PC-3 (cell line): ENCODE results near the gene CTTNBP2NL. TPM values are rescaled to one million over a fixed set of nuclear protein-coding genes. Genes with fewer than 3 reads are reported as not detected.
A peak's percentile ranks its signal among the peaks of the same experiment; 100 is the strongest.

Experiments
- ATAC-seq: fragments of 200-7000 bp; cut with Tn5 transposase; 2 replicates; pipeline ENCODE4 v1.9.1; 2020; ENCODE audit warnings: mild to moderate bottlenecking, moderate library complexity
- BruUV-seq: library from RNA; stranded (reverse); fragments of 400-500 nt; replicated peaks from 2 replicates; lab custom pipeline; 2021; lab: Mats Ljungman, UMichigan
- CTCF ChIA-PET: fragments of 300-600 bp; sonication (Branson Sonifier 250); formaldehyde crosslinking; loops from one replicate; lab custom pipeline; 2022; ENCODE audit warnings: antibody characterized with exemption; lab: Charles Lee
- POLR2A ChIA-PET: fragments of 300-600 bp; sonication (Branson Sonifier 250); formaldehyde crosslinking; loops from one replicate; lab custom pipeline; 2022; ENCODE audit warnings: antibody characterized with exemption; ENCODE audit not compliant: unreplicated experiment; lab: Charles Lee
- DNase-seq: peaks from one replicate; pipeline ENCODE4 v3.0.0-alpha.2; 2015
- H2AFZ ChIP-seq: fragments of 300-600 bp; sonication (generic); 2 replicates; pipeline ENCODE4 v1.6.0; 2016; ENCODE audit warnings: antibody characterized with exemption, low read length
- H3F3A ChIP-seq: fragments of 300-600 bp; sonication (generic); one replicate; pipeline ENCODE4 v1.6.0; 2017; ENCODE audit warnings: antibody characterized with exemption, low read length, control low read depth, mild to moderate bottlenecking; ENCODE audit not compliant: unreplicated experiment
- H3K27ac ChIP-seq: fragments of 300-600 bp; sonication (generic); 2 replicates; pipeline ENCODE4 v1.5.1; 2016; ENCODE audit warnings: mild to moderate bottlenecking, low read length
- H3K27me3 ChIP-seq: fragments of 300-600 bp; sonication (generic); 2 replicates; pipeline ENCODE4 v1.6.1; 2016; ENCODE audit warnings: low read length, mixed read lengths
- H3K36me3 ChIP-seq: fragments of 300-600 bp; sonication (generic); 2 replicates; pipeline ENCODE4 v1.6.1; 2016; ENCODE audit warnings: low read depth, mixed run types, low read length, mixed read lengths
- H3K4me1 ChIP-seq: fragments of 300-600 bp; sonication (generic); 2 replicates; pipeline ENCODE4 v1.5.1; 2016; ENCODE audit warnings: low read length; ENCODE audit not compliant: insufficient read depth
- H3K4me2 ChIP-seq: fragments of 300-600 bp; sonication (generic); 2 replicates; pipeline ENCODE4 v1.6.0; 2016; ENCODE audit warnings: low read length
- H3K4me3 ChIP-seq: fragments of 300-600 bp; sonication (generic); 2 replicates; pipeline ENCODE4 v1.5.1; 2016; ENCODE audit warnings: mild to moderate bottlenecking, low read length, mixed read lengths
- H3K79me2 ChIP-seq: fragments of 300-600 bp; sonication (generic); 2 replicates; pipeline ENCODE4 v1.6.1; 2017; ENCODE audit warnings: low read length, mixed read lengths
- H3K9ac ChIP-seq: fragments of 300-600 bp; sonication (generic); 2 replicates; pipeline ENCODE4 v1.6.0; 2016; ENCODE audit warnings: mild to moderate bottlenecking, low read length
- H3K9me2 ChIP-seq: fragments of 300-600 bp; sonication (generic); replicated peaks from 2 replicates; pipeline ENCODE4 v1.6.1; 2016; ENCODE audit warnings: mixed run types, low read length, mixed read lengths
- H3K9me3 ChIP-seq: fragments of 300-600 bp; sonication (generic); 2 replicates; pipeline ENCODE4 v1.6.1; 2016; ENCODE audit warnings: low read length, mixed read lengths
- H4K20me1 ChIP-seq: fragments of 300-600 bp; sonication (generic); 2 replicates; pipeline ENCODE4 v1.6.1; 2016; ENCODE audit warnings: low read length, mixed read lengths
- CTCF ChIP-seq: fragments of 300-600 bp; sonication (generic); conservative IDR thresholded peaks from 2 replicates; pipeline ENCODE4 v1.5.1; 2017; ENCODE audit warnings: antibody characterized with exemption, low read depth, mild to moderate bottlenecking, low read length
- EZH2 ChIP-seq: fragments of 300-600 bp; sonication (generic); IDR thresholded peaks from one replicate; pipeline ENCODE4 v1.6.1; 2017; ENCODE audit warnings: antibody characterized with exemption, mild to moderate bottlenecking, low read length; ENCODE audit not compliant: unreplicated experiment
- EZH2phosphoT487 ChIP-seq: fragments of 300-600 bp; sonication (generic); IDR thresholded peaks from 2 replicates; pipeline ENCODE4 v1.6.1; 2018; ENCODE audit warnings: mild to moderate bottlenecking, antibody characterized with exemption, low read length, borderline replicate concordance
- intact Hi-C: fragments of 100-400 bp; cut with micrococcal nuclease; formaldehyde crosslinking; loops from 2 replicates; pipeline ENCODE4 v1.9.0; 2023
- total RNA-seq: library from RNA; depleted of rRNA; stranded (reverse); fragments of >200 nt; gene quantifications from 2 replicates; pipeline ENCODE4 v1.2.3, GENCODE V29; 2014

CTTNBP2NL gene
- total RNA-seq, 1 experiment from 2014 or later, result 9.8 TPM

- Histone ChIP-seq H3K9me2 (no peaks in the 10 kb centered on the region), H3K36me3 (no peaks in the 10 kb centered on the region), H3K27me3 (no peaks in the 10 kb centered on the region), H3F3A (no peaks in the 10 kb centered on the region), H3K4me1 (peaks cover 2% of the 10 kb centered on the region; the same call in 1 of the 2 replicates), H3K27ac (no peak overlapping the region), H3K4me3 (no peak overlapping the region), H3K9me3 (no peaks in the 10 kb centered on the region), H3K79me2 (no peaks in the 10 kb centered on the region), H3K4me2 (no peak overlapping the region), H3K9ac (no peak overlapping the region), H2AFZ (0 out of 2 replicates have a peak overlapping the region, but pooled peaks have one; percentile 87), H4K20me1 (no peaks in the 10 kb centered on the region)
- BruUV-seq, result no TSS peak
- TF ChIP-seq EZH2 (no peak), EZH2phosphoT487 (no peak), CTCF (no peak)
- intact Hi-C loops, result loop anchor here (1.0 to 5.0 kb wide), 3 partner anchors 111 to 204 kb away; partner anchors contain the start of gene RHOC
- CTCF ChIA-PET, result interaction anchor here (1.5 kb wide), 2 partner anchors 27 to 36 kb away, joined by 4 to 9 read pairs; no protein-coding TSS in a partner anchor
- DNase-seq, result no peak
- POLR2A ChIA-PET, result no interaction called here
- no peak for ATAC-seq
These were observed 106.8 kb downstream of the CTTNBP2NL start for GRCh38 chr1:112502826-112503225.

DNA sequence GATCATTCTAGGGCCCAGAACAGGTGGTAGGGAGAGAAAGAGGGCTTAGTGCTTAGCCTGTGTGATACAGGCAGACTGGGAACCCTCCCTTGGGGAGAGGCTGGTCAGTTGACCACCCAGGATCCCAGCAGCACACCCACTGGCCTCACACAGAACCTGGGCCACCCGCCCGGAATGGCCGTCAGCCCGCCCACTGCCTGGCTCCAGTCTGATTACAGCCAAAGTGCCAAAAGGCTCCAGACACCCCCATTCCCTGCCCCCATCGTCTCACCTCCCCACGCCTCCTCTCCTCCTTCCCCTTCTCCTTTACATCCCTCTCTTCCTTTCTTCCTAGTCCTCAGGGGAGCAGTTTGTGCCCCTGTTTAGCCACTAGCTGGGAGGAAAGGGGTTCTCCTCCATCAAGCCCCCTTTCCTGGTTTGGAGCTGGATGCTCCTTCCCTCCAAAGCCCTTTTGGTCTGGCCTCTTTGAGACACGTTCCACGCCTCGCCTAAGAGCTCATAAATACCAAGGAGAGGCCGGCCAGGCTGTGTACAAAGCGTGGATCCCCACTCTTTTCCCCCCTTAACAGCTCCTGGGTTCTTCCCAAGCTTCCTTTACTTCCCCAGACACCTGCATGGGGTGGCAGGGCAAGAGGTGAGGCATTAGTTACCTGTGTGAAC is 108.1 kb downstream of the CTTNBP2NL start:
- H3K9ac ChIP-seq, result no peak overlapping the region
- H4K20me1 ChIP-seq, result no peaks in the 10 kb centered on the region
- no peak overlapping the region for H3K27ac ChIP-seq
- DNase-seq (no peak), ATAC-seq (no peak)
- no peaks in the 10 kb centered on the region for H3K36me3 ChIP-seq
- no TSS peak for BruUV-seq
- intact Hi-C loops, result loop anchor here (5.0 kb wide), 1 partner anchor 203 kb away; the partner anchor contains the start of gene RHOC
- POLR2A ChIA-PET, result no interaction called here
- no peak overlapping the region for H2AFZ ChIP-seq
- no peaks in the 10 kb centered on the region for H3K79me2 ChIP-seq
- no peak for TF ChIP-seq EZH2
- no peak for TF ChIP-seq EZH2phosphoT487
- TF ChIP-seq CTCF, result no peak
- no peaks in the 10 kb centered on the region for H3K9me2 ChIP-seq
- no peaks in the 10 kb centered on the region for H3K27me3 ChIP-seq
- H3K4me1 ChIP-seq, result peaks cover 7% of the 10 kb centered on the region; the same call in 1 of the 2 replicates
- H3F3A ChIP-seq, result no peaks in the 10 kb centered on the region
- H3K4me2 ChIP-seq, result no peak overlapping the region
- no peak overlapping the region for H3K4me3 ChIP-seq
- no peaks in the 10 kb centered on the region for H3K9me3 ChIP-seq
- CTCF ChIA-PET, result no interaction called here
